ENCODE results near the gene RHOH.

The RHOH gene

DNA sequence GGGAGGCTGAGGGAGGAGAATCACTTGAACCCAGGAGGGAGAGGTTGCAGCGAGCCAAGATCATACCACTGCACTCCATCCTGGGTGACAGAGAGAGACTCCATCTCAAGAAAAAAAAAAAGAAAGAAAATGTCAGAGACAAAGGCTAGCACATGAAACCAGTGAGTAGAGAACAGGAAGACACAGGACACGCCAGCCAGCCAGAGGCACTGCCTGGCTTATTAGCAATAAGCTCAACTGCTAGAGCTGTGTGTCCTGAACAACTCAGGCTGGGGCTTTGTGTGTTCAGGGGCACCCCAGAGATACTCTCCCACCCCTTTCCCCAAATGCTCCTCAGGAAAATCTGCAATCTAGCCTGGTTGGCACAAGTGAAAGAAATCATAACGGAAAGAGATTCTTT lies 60.0 kb downstream of the RHOH start:
- in situ Hi-C loops (cut with HindIII; ENCODE audit: low sequenced_read_pairs) = no loop called here

DNA sequence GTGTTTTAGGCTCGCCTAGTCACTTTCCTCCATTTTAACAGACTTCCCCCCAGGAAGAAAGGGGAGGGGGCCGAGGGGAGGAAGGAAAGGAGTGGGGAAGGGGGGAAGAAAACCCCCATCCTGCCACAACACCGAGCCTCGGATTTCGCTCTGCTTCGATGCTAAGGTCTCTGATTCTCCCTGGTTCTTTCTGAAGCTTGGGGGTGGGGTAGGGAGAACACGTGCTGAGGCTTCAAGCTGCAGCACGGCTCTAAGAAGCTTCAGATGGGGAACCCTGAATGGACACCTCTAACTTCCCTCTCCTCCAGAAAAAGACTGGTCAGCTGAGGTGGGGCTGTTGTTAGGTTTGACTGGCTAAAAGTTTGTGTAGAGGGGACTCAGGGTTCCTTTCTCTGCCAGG lies 61.8 kb downstream of the RHOH start:
- in situ Hi-C loops (cut with HindIII; ENCODE audit: low sequenced_read_pairs) = no loop called here

DNA sequence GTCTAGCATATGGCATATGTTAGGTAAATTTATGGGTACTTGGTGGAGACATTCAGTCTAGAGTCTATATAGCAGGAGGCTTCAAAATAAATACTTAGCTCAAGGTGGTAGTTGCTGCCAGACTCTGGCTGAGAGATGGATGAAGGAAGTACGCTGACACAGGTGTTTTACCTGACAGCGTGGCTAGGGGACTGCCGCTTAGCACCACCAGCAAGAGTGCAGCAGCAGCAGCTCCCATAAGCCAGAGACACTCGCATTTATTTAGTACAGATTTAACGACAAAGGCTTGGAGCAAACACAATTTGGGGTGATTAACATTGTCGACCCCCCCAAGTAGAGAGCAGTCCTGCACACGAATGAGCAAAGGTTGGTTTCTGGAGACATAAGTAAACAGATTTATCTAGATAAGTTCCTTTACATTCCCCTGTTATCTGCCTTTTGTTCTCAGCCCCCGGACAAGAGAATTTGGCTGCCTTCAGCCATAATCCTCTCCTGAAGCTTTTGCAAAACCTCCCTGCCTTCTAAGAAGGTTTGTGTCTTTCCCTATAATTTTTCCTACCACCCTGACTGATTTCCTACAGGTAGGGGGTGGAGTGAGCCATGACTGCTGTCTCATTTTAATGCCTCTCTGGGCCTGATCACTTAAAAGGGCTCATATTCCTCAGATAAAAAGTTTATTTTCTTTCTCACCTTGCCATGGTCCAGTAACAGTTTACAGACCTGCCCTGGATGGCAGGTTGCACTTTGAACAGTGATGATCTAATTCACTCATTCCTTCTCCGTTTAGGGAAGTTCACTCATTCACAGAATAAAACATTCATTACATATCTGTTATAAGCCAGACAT lies 64.6 kb downstream of the RHOH start:
- in situ Hi-C loops (cut with HindIII; ENCODE audit: low sequenced_read_pairs) = loop anchor here (5.0 kb wide), 1 partner anchor 36 kb away; no protein-coding TSS in a partner anchor

DNA sequence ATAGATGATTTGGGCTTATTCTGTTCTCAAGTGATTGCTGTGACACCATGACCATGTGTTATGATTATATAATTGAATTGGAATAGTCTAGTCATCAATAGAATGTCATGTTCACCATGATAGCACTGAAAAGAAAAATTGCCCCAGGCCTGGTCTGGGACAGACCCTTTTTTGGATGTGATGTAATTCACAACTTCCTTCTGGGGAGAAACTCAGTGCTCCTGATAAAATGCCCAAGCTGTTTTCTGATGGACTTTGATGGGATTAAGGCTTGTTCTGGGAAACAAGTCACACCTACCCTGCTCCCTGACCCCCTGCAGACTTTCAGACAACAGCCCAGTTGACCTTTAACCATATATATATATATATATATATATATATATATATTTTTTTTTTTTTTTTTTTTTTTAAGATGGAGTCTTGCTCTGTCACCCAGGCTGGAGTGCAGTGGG lies 65.3 kb downstream of the RHOH start:
- in situ Hi-C loops (cut with HindIII; ENCODE audit: low sequenced_read_pairs) = loop anchor here (5.0 kb wide), 1 partner anchor 35 kb away; no protein-coding TSS in a partner anchor

DNA sequence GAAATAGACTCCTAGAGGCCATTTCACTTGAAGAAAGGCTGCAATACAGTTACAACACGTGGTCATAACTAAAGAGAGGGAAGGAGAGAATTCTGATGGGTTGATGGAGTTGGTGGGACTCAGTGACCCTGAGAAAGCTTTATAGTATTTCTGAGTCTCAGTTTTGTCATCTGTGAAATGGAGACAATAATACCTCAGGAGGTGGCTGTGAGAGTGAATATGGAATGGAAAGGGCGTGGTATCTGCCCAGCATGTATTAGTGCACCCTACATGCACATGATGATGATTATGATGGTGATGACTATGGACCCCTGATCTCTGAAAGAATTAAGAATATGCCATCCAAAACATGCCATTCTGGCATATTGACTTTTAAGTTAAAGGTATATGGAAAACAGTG lies 66.0 kb downstream of the RHOH start:
- in situ Hi-C loops (cut with HindIII; ENCODE audit: low sequenced_read_pairs) = loop anchor here (5.0 kb wide), 1 partner anchor 34 kb away; no protein-coding TSS in a partner anchor

DNA sequence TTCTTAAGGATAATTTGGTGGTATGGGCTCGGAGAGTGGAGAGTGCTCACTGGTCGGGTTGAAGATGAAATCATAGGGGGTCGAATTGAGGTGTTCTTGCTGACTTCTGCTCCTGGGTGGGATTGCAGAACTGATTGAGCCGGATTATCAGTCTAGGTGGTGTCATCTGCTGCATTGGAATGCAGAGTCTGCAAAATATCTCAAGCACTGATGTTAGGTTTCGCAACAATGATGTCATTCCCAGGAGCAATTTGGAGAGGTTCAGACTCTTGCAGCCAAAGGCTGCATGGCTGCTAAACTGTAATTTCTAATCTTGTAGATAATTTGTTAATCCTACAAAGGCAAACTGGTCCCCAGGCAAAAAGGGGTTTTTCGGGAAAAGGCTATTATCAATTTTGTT lies 67.7 kb downstream of the RHOH start:
- in situ Hi-C loops (cut with HindIII; ENCODE audit: low sequenced_read_pairs) = loop anchor here (5.0 kb wide), 1 partner anchor 33 kb away; no protein-coding TSS in a partner anchor

DNA sequence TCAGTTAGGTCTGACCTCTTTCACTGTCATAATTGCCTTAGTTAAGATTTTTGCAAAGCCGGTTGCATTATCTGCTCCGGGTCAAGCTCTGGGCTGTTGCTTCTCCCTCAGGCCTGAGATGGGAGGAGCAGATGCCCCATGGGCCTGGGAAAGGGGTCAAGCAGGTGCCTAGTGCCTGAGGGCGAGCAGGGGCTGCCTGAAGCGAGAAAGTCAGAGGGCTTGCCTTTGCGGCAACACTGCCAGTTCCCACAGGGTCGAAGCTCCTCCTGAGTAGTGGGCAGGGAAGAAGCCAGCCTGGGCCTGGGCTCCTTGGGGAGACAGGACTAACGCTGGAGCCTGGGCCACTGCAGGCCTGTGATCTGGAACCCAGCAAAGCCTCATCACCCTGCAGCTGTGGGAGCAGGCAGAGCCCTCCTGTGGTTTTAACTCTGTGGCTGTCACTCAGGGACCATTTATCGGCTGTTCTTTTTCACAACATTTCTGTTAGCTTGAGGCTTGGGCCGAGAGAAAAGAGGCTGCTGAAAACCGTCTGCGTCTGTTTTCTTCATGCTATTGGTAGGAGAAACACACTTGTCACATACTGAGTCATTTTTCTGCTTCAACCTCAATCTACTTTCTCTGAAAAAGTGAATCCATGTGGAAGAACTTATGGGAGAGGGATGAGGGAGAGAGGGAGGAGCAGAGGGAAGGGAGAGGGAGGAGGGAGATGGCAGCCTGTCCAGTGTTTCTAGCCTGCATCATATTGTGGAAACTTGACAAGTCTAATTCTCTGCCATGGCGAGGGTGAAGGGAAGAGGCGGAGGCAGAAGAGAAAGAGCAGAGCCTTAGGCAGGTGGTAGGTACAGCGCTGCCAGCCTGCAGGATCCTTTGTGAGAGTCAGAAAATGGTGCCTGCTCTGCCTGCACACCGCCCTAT lies 68.4 kb downstream of the RHOH start:
- in situ Hi-C loops (cut with HindIII; ENCODE audit: low sequenced_read_pairs) = loop anchor here (5.0 kb wide), 1 partner anchor 32 kb away; no protein-coding TSS in a partner anchor

DNA sequence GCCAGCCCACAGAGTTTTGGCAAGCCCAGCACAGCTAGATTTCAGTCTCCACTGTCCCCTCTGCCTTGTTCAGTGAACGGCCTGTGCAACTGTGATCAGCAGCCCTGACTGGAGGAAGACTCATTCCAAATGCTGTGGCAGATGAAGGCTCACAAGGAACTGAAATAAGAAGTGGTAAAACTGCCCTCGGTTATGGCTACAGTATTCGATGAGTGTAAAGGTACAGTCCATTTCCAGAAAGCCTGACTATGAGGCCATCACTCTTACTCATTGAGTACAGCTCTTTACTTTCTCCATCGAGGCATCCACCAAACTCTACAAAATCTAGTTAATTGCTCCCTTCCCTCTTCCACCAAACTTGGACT lies 69.1 kb downstream of the RHOH start:
- in situ Hi-C loops (cut with HindIII; ENCODE audit: low sequenced_read_pairs) = no loop called here

DNA sequence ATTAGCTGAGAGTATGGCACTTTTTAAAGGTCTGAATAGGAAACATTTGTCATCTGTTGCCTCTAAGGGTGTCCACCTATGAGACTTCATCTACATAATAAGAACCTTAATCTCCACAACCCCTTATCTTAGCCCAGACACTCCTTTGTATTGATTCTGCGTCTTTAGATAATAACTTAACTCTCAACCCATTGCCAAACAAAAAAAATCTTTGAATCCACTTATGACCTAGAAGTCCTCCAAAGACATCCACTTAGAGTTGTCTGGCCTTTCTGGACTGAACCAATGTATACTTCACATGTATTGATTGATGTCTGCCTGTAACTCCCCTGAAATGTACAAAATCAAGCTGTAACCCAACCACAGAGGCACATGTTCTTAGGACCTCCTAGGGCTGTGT lies 72.3 kb downstream of the RHOH start:
- in situ Hi-C loops (cut with HindIII; ENCODE audit: low sequenced_read_pairs) = no loop called here

DNA sequence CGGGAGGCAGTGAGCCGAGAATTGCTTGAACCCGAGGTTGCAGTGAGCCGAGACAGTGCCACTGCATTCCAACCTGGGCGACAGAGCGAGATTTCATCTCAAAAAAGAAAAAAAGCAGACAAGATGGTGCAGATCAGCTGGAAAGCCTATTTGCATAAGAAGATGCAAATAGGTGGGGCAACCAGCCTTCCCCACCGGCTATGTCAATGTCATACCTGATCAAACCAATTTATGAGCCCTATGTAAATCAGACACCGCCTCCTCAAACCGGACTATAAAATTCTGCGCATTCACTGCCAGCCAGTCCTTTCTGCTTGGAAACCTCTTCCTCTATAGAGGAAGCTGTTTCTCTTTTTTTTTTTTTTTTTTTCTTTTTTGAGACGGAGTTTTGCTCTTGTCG lies 73.8 kb downstream of the RHOH start:
- in situ Hi-C loops (cut with HindIII; ENCODE audit: low sequenced_read_pairs) = no loop called here

DNA sequence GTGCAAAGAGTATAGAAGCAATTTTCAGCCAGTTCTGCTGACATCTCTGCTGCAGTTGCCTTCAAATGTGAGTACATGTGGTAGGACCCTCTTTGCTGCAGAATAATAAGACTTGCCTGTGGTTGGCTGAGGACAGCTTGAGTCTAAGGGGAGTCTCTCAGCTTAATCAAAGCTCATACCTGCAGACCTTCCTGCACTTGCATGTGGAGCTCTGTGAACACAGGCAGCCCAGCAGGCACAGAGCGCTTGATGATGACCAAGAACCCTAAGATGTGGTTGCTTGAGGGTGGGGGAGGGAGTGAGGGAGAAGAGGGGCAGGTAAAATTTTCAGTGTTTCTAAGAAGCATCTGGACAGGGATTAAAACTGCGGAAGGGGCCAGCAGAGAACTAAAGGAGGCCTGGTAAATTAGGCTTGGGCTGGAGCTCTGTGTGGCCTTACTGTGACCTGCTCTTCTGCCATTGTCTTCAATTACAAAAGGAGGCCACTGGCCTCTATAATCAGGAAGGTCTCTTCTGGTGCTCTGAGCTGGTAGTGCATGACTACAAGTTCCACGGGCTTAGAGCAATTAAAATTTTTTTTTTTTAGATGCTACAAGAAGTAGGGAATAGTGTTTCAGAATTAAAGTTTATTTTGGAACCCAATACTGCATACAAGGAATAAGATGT lies 78.4 kb downstream of the RHOH start:
- in situ Hi-C loops (cut with HindIII; ENCODE audit: low sequenced_read_pairs) = no loop called here

DNA sequence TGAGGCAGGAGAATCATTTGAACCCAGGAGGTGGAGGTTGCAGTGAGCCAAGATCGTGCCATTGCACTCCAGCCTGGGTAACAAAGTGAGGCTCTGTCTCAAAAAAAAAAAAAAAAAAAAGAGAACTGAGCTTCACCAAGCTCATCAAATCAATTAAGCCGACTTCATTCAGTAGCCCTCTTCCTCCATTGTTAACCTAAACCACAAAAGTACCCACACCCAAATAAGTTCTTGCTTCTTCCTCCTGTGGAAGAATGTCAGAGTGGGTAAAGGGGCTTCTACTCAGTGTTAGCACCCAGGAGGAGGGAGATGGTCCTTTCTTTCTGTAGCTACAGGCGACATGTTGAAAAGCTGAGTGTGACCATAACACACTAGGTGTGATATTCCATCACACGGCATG lies 79.7 kb downstream of the RHOH start:
- in situ Hi-C loops (cut with HindIII; ENCODE audit: low sequenced_read_pairs) = no loop called here

DNA sequence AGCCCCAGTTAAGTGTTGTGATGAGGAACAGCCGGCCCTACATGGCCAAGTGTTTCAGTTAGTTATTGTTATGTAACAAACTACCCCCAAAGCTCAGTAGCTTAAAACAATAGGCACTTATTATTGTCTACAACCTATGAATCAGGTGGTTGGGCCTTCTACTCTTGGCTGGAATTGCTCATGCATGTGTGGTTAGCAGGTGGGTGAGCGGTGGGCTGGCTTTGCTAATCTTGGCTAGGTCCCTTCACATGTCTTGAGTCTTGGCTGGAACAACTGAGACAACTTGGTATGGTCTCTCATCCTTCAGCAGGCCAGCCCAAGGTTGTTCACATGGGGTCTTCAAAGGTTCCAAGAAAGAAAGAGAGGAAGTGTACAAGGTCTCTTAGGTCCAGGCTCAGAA lies 83.8 kb downstream of the RHOH start:
- in situ Hi-C loops (cut with HindIII; ENCODE audit: low sequenced_read_pairs) = loop anchor here (5.0 kb wide), 1 partner anchor 87 kb away; no protein-coding TSS in a partner anchor

DNA sequence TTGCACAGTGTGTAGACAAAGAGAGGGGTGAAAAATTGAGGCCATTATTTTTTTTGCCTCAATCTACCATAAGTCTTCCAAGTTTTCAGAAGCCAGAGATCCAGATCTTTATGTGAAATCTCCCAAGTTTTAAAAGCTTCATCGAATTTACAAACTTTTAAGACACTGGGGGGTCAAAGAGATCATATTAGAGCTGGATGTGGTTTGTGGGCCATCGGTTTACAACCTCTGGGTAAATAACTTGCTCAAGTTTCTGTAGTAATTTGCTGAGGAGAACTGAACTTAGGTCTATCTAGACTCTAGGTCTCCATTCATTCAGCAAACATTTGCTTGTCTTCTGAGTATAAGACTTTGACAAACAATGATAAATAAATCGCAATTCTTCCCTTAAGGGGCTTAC lies 84.3 kb downstream of the RHOH start:
- in situ Hi-C loops (cut with HindIII; ENCODE audit: low sequenced_read_pairs) = loop anchor here (5.0 kb wide), 1 partner anchor 86 kb away; no protein-coding TSS in a partner anchor

DNA sequence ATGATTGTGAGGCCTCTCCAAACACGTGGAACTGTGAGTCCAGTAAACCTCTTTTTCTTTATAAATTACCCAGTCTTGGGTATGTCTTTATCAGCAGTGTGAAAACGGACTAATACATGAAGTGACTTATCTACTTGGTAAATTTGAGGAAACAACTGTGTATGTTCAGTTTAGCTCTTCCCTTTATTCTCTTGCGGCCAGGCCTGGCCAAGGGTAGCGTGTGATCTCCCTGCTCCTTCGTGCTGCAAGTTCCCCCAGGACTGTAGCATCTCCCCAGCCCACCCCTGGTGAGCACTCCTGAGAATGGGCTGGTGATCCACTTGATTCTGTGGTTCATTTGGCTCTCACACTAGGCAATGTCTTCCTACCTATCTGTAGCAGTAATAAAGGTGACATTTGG lies 85.1 kb downstream of the RHOH start:
- in situ Hi-C loops (cut with HindIII; ENCODE audit: low sequenced_read_pairs) = loop anchor here (5.0 kb wide), 1 partner anchor 85 kb away; no protein-coding TSS in a partner anchor

DNA sequence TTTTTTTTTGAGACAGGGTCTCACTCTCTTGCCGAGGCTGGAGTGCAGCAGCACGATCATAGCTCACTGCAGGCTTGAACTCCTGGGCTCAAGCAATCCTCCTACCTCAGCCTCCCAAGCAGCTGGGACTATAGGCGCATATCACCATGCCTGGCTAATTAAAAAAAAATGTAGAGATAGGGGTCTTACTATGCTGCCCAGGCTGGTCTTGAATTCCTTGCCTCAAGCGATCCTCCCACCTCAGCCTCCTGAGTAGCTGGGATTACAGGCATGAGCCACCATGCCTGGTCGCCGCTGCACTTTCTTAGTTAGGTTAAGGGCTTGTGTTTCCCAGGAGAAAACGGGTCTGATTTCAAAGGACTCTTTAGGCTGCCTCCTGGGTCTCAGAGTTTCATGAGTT lies 86.0 kb downstream of the RHOH start:
- in situ Hi-C loops (cut with HindIII; ENCODE audit: low sequenced_read_pairs) = loop anchor here (5.0 kb wide), 1 partner anchor 84 kb away; no protein-coding TSS in a partner anchor

DNA sequence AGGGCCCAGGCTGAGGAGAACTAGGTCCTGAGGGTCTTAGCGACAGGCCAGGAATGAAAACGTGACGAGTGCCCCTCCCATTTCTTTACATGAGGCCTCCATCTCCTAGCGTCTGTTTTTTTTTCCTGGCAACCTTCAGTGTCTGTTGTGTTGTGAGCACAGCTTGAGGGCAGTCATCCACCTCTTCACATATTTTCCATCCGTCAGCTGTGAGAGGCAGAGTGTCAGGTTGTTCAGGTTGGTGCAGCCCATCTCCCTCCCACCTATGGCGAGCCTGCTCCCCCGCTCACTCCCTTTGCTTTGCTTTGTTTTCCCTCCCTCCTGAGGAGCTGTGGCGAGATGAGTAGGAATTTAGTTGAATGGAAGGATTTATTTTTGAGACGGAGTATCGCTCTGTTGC lies 86.6 kb downstream of the RHOH start:
- in situ Hi-C loops (cut with HindIII; ENCODE audit: low sequenced_read_pairs) = loop anchor here (5.0 kb wide), 1 partner anchor 84 kb away; no protein-coding TSS in a partner anchor

DNA sequence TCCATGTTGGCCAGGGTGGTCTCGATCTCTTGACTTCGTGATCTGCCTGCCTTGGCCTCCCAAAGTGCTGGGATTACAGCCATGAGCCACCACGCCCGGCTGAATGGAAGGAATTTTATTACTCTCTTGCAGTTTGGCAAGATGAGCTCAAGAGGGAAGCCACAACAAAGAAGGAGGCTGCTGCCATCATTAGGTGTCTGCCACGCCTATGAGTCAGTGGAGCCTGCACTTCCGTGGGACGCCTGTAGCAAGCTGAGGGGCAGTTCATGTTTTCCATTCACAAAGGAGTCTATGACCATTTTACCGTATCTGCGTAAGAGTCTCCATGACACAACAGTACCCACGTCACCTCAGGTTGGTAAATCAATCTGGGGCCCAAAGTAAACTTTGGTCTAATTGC lies 87.1 kb downstream of the RHOH start:
- in situ Hi-C loops (cut with HindIII; ENCODE audit: low sequenced_read_pairs) = loop anchor here (5.0 kb wide), 1 partner anchor 83 kb away; no protein-coding TSS in a partner anchor

DNA sequence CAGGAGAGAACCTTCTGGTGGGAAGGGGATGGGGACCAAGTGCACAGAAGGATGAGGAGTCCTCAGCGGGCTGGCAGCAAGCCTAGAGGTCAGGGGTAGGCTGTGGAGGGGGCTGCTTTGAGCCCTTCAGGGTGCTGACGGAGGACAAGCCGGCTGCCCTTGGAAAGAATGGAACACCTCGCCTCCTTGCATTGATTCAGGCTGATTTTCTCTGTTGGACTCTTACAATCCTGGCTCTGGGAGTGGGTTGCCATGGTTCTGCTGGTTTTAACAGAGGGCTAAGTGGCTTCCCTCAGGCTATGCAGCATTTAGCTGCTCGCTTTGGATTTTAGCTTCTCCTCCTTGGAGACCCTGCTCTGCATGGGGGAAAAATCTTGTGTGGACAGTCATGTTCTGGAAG lies 88.9 kb downstream of the RHOH start:
- in situ Hi-C loops (cut with HindIII; ENCODE audit: low sequenced_read_pairs) = no loop called here

DNA sequence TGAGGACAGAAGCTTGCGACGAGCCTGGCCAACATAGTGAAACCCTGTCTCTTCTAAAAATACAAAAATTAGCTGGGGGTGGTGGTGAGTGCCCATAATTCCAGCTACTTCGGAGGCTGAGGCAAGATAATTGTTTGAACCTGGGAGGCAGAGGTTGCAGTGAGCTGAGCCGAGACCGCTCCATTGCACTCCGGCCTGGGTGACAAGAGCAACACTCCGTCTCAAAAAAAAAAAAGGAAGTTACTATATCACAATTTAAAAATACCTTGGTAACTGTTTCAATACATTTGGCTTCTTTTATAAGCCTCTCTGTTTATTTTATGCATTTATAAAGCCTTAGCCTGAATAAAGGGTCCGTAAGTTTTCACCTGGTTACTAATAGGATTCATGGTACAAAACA lies 91.7 kb downstream of the RHOH start:
- in situ Hi-C loops (cut with HindIII; ENCODE audit: low sequenced_read_pairs) = no loop called here

All from endothelial cell of hepatic sinusoid (primary cell).